ENCODE data around the gene IMP4.

GRCh38 chr2:130316596-130316995 is 26.1 kb upstream of the IMP4 start:
- no peak for TF ChIP-seq USF2 (IDR thresholded peaks at IDR 0.05; ENCODE audit: low read length)
- no peak for TF ChIP-seq CREB1 (IDR thresholded peaks at IDR 0.05)
- no peak for TF ChIP-seq POLR2AphosphoS5 (IDR thresholded peaks at IDR 0.05; ENCODE audit: low read depth, low read length)
- TF ChIP-seq, protein P1, sequence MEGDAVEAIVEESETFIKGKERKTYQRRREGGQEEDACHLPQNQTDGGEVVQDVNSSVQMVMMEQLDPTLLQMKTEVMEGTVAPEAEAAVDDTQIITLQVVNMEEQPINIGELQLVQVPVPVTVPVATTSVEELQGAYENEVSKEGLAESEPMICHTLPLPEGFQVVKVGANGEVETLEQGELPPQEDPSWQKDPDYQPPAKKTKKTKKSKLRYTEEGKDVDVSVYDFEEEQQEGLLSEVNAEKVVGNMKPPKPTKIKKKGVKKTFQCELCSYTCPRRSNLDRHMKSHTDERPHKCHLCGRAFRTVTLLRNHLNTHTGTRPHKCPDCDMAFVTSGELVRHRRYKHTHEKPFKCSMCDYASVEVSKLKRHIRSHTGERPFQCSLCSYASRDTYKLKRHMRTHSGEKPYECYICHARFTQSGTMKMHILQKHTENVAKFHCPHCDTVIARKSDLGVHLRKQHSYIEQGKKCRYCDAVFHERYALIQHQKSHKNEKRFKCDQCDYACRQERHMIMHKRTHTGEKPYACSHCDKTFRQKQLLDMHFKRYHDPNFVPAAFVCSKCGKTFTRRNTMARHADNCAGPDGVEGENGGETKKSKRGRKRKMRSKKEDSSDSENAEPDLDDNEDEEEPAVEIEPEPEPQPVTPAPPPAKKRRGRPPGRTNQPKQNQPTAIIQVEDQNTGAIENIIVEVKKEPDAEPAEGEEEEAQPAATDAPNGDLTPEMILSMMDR (IDR thresholded peaks at IDR 0.05; ENCODE audit: control extremely low read depth in 1 of 3, insufficient read depth in 1 of 3, low read depth in 1 of 3, low read length in 3 of 3) = no peak
- TF ChIP-seq SP1 (IDR thresholded peaks at IDR 0.05; ENCODE audit: low read depth, low read length) = no peak
- TF ChIP-seq, protein P2, sequence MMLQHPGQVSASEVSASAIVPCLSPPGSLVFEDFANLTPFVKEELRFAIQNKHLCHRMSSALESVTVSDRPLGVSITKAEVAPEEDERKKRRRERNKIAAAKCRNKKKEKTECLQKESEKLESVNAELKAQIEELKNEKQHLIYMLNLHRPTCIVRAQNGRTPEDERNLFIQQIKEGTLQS (IDR thresholded peaks at IDR 0.05; ENCODE audit: insufficient read depth, low read depth, low read length) = no peak
- no peak for TF ChIP-seq POLR2A (IDR thresholded peaks at IDR 0.05; ENCODE audit: control extremely low read depth in 1 of 2, low read depth in 2 of 2, low read length in 2 of 2)
- no peak for TF ChIP-seq TCF12 (IDR thresholded peaks at IDR 0.05; ENCODE audit: low read depth, low read length)
- no peak for TF ChIP-seq CHD1 (IDR thresholded peaks at IDR 0.05; ENCODE audit: low read depth, low read length)
- TF ChIP-seq RFX5 (IDR thresholded peaks at IDR 0.05; ENCODE audit: borderline replicate concordance, low read depth, low read length) = no peak
- TF ChIP-seq CEBPB (IDR thresholded peaks at IDR 0.05; ENCODE audit: low read depth, low read length) = no peak
- no peak for TF ChIP-seq EZH2 (IDR thresholded peaks at IDR 0.05; ENCODE audit: low read depth, low read length, severe bottlenecking)
- TF ChIP-seq CHD7 (IDR thresholded peaks at IDR 0.05; ENCODE audit: insufficient replicate concordance, low read length) = no peak

All from H1 (cell line).